ENCODE measurements around the gene PITPNC1. TPM values are rescaled to one million over a fixed set of nuclear protein-coding genes. Genes with fewer than 3 reads are reported as not detected.
A peak's percentile ranks its signal among the peaks of the same experiment; 100 is the strongest.

PITPNC1 gene
- total and polyA plus RNA-seq, 4 donors: 8.0 to 21.1 (median 15.2) TPM

DNA sequence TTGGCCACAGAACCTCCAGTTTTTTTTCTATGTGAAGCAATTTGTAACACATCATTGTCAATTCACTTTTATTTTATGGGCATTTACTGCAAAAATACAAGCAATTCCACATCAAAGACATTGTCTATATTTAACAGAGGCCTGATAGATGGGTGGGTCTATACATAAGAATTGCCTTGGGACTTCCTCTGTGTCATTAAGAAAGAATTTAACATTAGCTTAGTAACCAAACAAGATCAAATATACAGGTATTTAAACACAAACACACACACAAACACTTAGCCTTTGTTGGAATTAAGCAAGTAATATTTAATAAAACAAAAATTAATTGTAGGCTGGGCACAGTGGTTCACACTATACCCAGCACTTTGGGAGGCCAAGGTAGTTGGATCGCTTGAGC lies 4.3 kb upstream of the PITPNC1 start:
- Histone ChIP-seq H3K27ac (ENCODE audit: low read depth in 1 of 2, low read length in 1 of 2) (no peak overlapping the region), H3K4me1 (ENCODE audit: control insufficient read depth in 5 of 5, insufficient read depth in 5 of 5, low read length in 5 of 5) (peaks cover 0 to 8% (median 0%) of the 10 kb centered on the region in 5 donors), H3K4me3 (no peak overlapping the region), H3K9me3 (ENCODE audit: control insufficient read depth in 4 of 4, insufficient read depth in 3 of 4, low read length in 3 of 4) (no peaks in the 10 kb centered on the region), H3K27me3 (ENCODE audit: control insufficient read depth in 3 of 3, insufficient read depth in 3 of 3, low read length in 2 of 3) (no peaks in the 10 kb centered on the region), H3K9ac (ENCODE audit: insufficient read depth in 1 of 2, low read length in 2 of 2) (no peak overlapping the region), H3K36me3 (ENCODE audit: control insufficient read depth in 4 of 4, insufficient read depth in 4 of 4, low read length in 4 of 4) (no peaks in the 10 kb centered on the region)
- WGBS, 2 donors: 92 to 94% methylated on average over 1 of the region's 1 CpG
- no peak for ATAC-seq (ENCODE audit: insufficient read depth, low FRiP score)
- DNase-seq: no peak
- TF ChIP-seq, protein P1, sequence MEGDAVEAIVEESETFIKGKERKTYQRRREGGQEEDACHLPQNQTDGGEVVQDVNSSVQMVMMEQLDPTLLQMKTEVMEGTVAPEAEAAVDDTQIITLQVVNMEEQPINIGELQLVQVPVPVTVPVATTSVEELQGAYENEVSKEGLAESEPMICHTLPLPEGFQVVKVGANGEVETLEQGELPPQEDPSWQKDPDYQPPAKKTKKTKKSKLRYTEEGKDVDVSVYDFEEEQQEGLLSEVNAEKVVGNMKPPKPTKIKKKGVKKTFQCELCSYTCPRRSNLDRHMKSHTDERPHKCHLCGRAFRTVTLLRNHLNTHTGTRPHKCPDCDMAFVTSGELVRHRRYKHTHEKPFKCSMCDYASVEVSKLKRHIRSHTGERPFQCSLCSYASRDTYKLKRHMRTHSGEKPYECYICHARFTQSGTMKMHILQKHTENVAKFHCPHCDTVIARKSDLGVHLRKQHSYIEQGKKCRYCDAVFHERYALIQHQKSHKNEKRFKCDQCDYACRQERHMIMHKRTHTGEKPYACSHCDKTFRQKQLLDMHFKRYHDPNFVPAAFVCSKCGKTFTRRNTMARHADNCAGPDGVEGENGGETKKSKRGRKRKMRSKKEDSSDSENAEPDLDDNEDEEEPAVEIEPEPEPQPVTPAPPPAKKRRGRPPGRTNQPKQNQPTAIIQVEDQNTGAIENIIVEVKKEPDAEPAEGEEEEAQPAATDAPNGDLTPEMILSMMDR (IDR thresholded peaks at IDR 0.05; ENCODE audit: control extremely low read depth, extremely low read depth): no peak

DNA sequence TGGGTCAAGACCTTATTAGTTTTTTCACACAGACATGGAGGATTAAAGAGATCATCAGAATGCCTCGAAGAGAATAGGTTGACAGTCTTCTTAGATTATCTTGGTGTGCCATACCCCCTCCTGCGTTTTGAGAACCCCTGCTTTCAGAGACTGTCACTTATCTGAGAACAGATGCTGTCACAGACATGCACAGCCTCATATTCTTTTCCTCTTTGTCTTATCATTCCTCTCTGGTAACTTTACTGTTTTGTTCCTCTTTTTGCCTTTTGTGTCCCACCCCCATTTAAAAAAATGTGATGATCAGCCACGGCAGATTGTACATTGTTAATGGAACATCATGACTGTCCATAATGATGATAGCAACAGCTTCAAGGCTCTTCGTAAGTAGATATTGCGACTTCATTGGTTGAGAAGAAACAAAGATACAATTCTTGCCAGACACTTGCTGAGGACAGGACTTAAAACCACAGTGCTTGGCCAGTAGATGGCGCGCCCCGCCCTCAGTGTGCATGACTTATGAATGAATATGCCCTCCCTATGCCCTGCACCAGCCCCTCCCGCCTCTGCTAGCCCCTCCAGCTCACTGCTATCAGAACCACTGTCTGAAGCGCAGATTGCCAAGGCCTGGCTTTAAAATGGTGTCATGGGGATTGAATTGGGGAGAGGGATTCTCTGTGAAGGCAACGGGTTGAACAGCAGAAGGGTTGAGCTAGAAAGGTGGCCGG lies 2.6 kb upstream of the PITPNC1 start:
- DNase-seq (peak; percentile 84 to 86 (median 85)), ATAC-seq (ENCODE audit: insufficient read depth, low FRiP score) (no peak)
- H3K4me1 ChIP-seq (ENCODE audit: control insufficient read depth in 5 of 5, insufficient read depth in 5 of 5, low read length in 5 of 5): peaks cover 0 to 14% (median 0%) of the 10 kb centered on the region in 5 donors
- no peak overlapping the region for H3K27ac ChIP-seq (ENCODE audit: low read depth in 1 of 2, low read length in 1 of 2)
- H3K27me3 ChIP-seq (ENCODE audit: control insufficient read depth in 3 of 3, insufficient read depth in 3 of 3, low read length in 2 of 3): no peaks in the 10 kb centered on the region
- H3K9ac ChIP-seq (ENCODE audit: insufficient read depth in 1 of 2, low read length in 2 of 2): no peak overlapping the region
- 16 to 17% methylated on average over 12 of the region's 12 CpGs for WGBS, 2 donors
- H3K36me3 ChIP-seq (ENCODE audit: control insufficient read depth in 4 of 4, insufficient read depth in 4 of 4, low read length in 4 of 4): no peaks in the 10 kb centered on the region
- H3K4me3 ChIP-seq: no peak overlapping the region
- TF ChIP-seq, protein P1 (IDR thresholded peaks at IDR 0.05; ENCODE audit: control extremely low read depth, extremely low read depth): peak; percentile 88
- H3K9me3 ChIP-seq (ENCODE audit: control insufficient read depth in 4 of 4, insufficient read depth in 3 of 4, low read length in 3 of 4): no peaks in the 10 kb centered on the region

DNA sequence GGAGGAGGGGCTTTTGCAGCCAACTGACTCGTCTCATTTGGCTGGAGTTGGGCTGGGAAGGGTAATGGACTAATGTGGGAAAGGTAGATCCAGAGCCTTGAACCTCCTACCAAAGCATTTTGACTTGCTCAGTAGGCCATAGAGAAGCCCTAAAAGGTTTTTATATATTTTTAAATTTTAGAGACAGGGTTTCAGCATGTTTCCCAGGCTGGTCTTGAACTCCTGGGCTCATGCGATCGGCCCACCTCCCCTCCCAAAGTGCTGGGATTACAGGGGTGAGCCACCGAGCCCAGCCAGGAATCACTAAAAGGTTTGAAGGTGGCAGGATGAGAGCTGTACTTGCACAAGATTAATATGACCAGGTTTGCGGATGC lies 2.0 kb upstream of the PITPNC1 start:
- H3K27me3 ChIP-seq (ENCODE audit: control insufficient read depth in 3 of 3, insufficient read depth in 3 of 3, low read length in 2 of 3): no peaks in the 10 kb centered on the region
- H3K9ac ChIP-seq (ENCODE audit: insufficient read depth in 1 of 2, low read length in 2 of 2): no peak overlapping the region
- peaks cover 0 to 14% (median 0%) of the 10 kb centered on the region in 5 donors for H3K4me1 ChIP-seq (ENCODE audit: control insufficient read depth in 5 of 5, insufficient read depth in 5 of 5, low read length in 5 of 5)
- no peak overlapping the region for H3K27ac ChIP-seq (ENCODE audit: low read depth in 1 of 2, low read length in 1 of 2)
- TF ChIP-seq, protein P1 (IDR thresholded peaks at IDR 0.05; ENCODE audit: control extremely low read depth, extremely low read depth): no peak
- WGBS, 2 donors: 79 to 82% methylated on average over 5 of the region's 5 CpGs
- no peaks in the 10 kb centered on the region for H3K9me3 ChIP-seq (ENCODE audit: control insufficient read depth in 4 of 4, insufficient read depth in 3 of 4, low read length in 3 of 4)
- no peaks in the 10 kb centered on the region for H3K36me3 ChIP-seq (ENCODE audit: control insufficient read depth in 4 of 4, insufficient read depth in 4 of 4, low read length in 4 of 4)
- H3K4me3 ChIP-seq: no peak overlapping the region
- DNase-seq (no peak), ATAC-seq (ENCODE audit: insufficient read depth, low FRiP score) (no peak)

Data from lung (tissue), 12 donors.